Mammary epithelial cell (primary cell): ENCODE results near the gene MIS18A.

ENCODE experiments used
- EZH2 ChIP-seq: IDR thresholded peaks from 2 replicates; pipeline ENCODE4 v1.6.1; 2012; ENCODE audit warnings: low read length, inconsistent platforms, borderline replicate concordance
- TF ChIP-seq, protein P1 (sequence below), 2 donors: IDR thresholded peaks in 1 of 2; conservative IDR thresholded peaks in 1 of 2; 2 replicates each; pipeline ENCODE4 v1.5.1; 2011 to 2012; ENCODE audit warnings: inconsistent platforms in 2 of 2, low read length in 2 of 2, mild to moderate bottlenecking in 2 of 2, control low read depth in 1 of 2, low read depth in 1 of 2; ENCODE audit not compliant: insufficient read depth in 1 of 2; ENCODE audit errors: extremely low read depth in 1 of 2

DNA sequence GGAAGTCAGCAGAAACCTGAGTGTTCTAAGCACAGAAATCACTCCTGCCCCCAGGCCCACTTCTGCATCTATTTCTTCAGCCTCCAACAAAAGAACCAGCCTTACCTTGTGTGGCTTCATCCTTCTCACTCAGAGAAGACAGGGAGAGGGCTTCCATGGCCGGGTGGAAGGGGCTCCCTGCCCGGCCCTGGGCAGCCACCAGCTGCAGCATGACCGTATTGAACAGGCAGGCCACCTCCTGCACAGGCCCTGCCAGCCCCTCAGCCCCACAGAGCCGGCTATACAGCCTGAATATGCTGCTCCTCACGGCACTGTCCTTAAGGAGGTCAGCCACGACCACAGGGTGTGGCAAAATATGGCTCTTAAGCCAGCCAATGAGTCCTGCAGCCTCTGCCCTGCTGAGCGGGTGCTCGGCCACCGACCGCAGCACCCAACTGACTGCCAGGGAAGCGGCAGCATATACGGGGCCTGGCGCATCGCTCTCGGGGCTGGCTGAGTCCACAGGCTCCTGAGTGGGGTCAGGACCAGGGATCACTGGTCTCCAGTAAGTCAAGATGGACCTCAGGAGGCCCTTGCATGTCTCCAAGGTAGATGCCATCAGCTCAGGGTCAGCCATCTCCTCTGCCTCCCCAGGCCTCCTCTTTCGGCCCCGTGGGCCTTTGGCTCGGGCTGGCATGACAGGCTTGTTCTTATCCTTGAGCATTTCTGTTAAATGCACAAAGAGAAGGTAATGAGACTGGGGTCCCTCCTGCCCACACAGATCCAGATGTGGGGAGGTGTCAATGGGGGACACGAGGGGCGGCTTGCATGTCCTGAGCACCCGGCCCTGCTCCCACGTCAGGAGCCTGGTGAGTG, 37.7 kb upstream of the MIS18A start:
- TF ChIP-seq, protein P1, sequence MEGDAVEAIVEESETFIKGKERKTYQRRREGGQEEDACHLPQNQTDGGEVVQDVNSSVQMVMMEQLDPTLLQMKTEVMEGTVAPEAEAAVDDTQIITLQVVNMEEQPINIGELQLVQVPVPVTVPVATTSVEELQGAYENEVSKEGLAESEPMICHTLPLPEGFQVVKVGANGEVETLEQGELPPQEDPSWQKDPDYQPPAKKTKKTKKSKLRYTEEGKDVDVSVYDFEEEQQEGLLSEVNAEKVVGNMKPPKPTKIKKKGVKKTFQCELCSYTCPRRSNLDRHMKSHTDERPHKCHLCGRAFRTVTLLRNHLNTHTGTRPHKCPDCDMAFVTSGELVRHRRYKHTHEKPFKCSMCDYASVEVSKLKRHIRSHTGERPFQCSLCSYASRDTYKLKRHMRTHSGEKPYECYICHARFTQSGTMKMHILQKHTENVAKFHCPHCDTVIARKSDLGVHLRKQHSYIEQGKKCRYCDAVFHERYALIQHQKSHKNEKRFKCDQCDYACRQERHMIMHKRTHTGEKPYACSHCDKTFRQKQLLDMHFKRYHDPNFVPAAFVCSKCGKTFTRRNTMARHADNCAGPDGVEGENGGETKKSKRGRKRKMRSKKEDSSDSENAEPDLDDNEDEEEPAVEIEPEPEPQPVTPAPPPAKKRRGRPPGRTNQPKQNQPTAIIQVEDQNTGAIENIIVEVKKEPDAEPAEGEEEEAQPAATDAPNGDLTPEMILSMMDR (conservative IDR thresholded peaks at IDR 0.05 in 1 of 2, IDR thresholded peaks at IDR 0.05 in 1 of 2; ENCODE audit: extremely low read depth in 1 of 2, insufficient read depth in 1 of 2, low read depth in 1 of 2, low read length in 2 of 2), result no peak
- TF ChIP-seq EZH2, result no peak
